Measurements from ENCODE around the gene PPHLN1.
A peak's percentile ranks its signal among the peaks of the same experiment; 100 is the strongest.
"Not testable (repeated sequence)": the region's sequence is repeated elsewhere in the genome, so short reads cannot be mapped to it uniquely, and the experiment has no call there.

The PPHLN1 gene

GRCh38 chr12:42372154-42372791 lies 46.3 kb downstream of the PPHLN1 start:
- peak; percentile 79 for DNase-seq (ENCODE audit: low spot score)

- DNase-seq (ENCODE audit: low spot score) = no peak
Observed at GRCh38 chr12:42373669-42374068, 47.7 kb downstream of the PPHLN1 start.

GRCh38 chr12:42380733-42381132 lies 54.8 kb downstream of the PPHLN1 start:
- no peak for DNase-seq (ENCODE audit: low spot score)

DNA sequence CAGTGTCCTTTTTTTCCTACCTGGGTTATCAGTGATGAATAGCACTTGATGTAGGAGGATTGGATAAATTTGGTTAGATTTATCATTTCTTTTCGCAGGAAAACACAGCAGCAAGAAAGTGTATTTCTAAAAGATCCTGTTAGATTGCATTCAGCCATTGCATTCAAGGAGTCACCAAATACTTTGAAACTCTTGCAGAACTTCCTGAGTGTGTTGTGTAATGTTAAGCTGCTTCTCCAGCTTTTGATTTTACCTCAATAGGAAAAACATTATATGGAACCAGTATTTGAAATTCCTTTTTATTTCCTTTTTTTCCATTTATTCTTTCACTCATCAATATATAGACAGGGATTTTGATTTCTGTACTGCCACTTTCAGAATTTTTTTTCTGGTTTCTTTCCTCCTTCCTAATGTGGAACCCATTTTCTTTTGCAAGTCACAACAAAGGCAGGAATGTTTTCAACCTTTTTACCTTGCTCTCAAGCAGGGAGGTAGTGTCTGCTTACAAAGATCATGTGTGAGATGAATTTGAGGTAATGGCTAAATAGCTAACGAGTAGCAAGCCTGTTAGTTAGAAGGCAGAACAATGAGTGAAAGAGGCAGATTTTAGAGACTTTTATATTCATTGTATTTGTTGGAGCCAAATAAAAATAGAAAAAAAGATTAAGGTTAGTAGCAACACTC lies 56.2 kb downstream of the PPHLN1 start:
- DNase-seq (ENCODE audit: low spot score) = no peak

DNA sequence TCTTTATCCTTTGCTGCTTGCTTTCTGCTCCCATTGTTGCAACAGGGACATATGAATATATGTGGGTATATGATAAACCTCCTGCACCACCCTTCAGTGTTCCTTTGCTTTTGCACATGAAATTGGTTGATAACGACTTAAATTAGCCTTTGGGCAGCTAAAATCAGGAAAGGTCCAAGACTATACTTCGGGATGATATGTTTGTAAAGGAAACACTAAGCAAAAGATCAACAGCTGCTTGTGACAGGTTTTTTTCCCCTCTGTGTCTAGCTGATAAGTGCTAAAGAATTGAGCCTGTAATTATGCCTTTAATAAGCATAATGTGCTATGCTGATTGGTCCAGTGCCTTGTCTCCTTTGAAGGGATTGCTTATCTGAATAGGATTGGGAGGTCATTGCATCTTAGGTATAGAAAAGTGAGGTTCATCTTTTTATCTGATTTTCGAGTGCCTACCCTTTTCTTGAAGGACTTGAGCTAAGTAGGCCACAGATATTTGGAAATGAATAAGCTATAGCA lies 59.4 kb downstream of the PPHLN1 start:
- no peak for DNase-seq (ENCODE audit: low spot score)

DNA sequence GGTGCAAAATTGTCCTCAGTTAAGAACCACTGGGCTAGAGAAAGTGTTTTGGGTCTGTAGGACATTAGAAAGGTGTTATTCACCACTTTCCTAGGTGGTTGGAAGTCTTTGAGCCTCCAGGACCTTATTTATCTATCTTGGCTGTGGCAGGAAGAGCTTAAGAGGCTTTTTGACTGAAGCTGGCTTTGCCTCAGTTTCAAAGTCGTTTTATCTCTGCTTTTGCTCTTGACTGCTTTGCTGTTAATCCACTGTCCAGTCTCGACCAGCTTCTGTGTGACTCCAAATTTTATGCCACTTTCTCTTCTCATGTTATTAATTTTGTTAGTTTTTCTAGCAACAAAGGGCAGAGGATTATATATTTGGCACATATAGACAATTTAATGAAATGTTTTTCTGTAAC lies 60.3 kb downstream of the PPHLN1 start:
- no peak for DNase-seq (ENCODE audit: low spot score)

GRCh38 chr12:42388086-42388485 lies 62.1 kb downstream of the PPHLN1 start:
- not testable (repeated sequence) for DNase-seq (ENCODE audit: low spot score)

DNA sequence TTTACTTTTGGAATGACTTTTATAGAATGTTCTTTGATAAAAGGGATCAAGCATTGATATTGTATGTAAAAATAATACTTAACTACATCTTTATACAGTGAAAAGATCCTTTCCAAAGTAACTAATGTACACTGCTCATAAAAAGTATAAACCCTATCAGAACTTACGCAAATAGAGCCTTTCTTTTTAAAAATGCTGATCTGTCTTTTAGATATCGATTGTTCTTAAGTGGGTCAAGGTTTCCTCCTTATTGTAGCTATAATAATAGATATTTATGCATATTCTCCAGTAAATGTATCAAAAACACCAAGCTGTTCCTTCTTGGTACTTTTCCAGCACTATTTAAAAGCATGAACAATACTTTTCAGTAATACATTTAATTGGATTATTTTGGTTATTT lies 68.5 kb downstream of the PPHLN1 start:
- DNase-seq (ENCODE audit: low spot score) = no peak

DNA sequence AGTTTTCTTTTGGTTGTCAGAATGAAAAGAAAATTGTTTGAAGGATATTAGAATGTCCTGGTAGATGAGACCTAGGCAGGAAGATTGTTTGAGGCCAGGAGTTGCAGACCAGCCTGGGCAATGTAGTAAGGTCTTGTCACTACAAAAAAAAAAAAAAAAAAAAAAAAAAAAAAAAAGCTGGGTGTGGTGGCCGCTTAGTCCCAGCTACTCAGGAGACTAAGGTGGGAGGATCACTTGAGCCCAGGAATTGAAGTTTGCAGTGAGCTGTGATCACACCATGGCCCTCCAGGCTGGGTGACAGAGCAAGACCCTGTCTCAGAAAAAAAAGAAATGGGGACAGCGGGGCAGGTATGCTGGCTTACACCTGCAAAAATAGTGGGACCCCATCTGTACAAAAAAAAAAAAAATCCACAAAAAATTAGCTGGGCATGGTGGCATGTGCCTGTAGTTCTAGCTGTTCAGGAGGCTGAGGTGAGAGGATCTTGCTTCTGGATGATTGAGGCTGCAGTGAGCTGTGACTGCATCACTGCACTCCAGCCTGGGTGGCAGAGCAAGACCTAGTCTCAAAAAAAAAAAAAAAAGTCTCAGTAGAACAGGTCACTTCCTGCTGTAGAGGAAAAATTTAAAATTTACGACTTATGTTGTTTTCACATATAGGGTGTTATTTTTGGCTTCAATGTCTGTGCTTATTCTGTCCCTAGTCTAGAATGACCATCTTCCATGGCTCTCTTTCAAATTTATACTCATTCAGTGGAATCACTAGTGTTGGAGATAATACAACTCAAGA lies 70.7 kb downstream of the PPHLN1 start:
- DNase-seq (ENCODE audit: low spot score) = no peak

GRCh38 chr12:42402821-42403411 lies 76.9 kb downstream of the PPHLN1 start:
- DNase-seq (ENCODE audit: low spot score) = no peak

GRCh38 chr12:42407306-42407705 lies 81.3 kb downstream of the PPHLN1 start:
- no peak for DNase-seq (ENCODE audit: low spot score)

GRCh38 chr12:42409471-42409870 lies 83.5 kb downstream of the PPHLN1 start:
- DNase-seq (ENCODE audit: low spot score) = no peak

GRCh38 chr12:42410340-42410739 lies 84.4 kb downstream of the PPHLN1 start:
- DNase-seq (ENCODE audit: low spot score) = no peak

GRCh38 chr12:42420395-42420794 lies 94.4 kb downstream of the PPHLN1 start:
- no peak for DNase-seq (ENCODE audit: low spot score)

- DNase-seq (ENCODE audit: low spot score) = peak; percentile 11
Observed at GRCh38 chr12:42421844-42422779, 96.1 kb downstream of the PPHLN1 start.

DNA sequence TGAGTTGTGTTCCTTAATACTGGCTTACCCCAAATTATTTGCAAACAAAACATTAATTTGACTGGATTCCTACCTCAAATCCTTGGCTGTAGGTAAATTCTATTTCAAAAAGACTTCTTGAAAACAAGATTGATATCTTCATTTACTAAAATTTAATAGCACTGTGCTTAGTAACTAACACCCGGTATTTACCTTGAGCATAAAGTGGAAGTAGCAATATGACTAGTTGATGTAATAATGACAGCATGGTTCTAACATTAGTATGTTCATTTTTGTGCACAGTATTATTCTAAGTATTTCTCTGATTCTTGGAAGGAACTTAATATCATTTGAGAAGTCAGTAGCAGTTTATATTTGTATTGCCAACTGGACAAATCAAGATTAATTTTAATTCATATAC lies 96.8 kb downstream of the PPHLN1 start:
- no peak for DNase-seq (ENCODE audit: low spot score)

GRCh38 chr12:42426746-42427145 lies 100.8 kb downstream of the PPHLN1 start:
- no peak for DNase-seq (ENCODE audit: low spot score)

GRCh38 chr12:42428850-42429249 lies 102.9 kb downstream of the PPHLN1 start:
- no peak for DNase-seq (ENCODE audit: low spot score)

DNA sequence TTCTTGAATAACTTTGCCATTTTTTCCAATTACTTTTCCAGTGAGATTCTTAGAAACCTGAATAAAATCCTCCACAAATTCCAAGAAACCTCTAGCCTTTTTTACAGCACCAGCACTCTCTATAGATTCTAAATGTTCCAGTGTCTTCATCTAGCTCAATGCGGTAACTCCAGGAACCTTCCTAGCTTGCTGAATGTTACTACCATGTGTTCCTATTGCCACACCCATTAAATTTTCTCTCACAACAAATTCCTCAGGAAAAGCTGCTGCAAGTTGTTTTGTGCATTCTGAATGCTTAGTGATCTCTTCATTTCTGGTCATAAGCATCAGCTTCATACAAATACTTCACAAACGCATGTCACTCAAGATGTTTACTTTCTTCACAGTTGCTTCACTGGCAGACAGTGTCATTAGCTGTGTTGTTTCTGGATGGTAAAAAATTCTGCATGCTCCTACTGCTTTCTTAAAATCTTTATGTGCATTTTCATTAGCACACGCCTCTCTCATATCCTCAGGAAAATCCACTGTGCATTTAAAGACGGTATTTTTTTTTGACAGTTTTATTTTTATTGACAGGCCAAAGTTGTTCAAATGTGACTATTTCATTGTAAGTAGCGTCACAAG lies 106.7 kb downstream of the PPHLN1 start:
- DNase-seq (ENCODE audit: low spot score) = no peak

DNA sequence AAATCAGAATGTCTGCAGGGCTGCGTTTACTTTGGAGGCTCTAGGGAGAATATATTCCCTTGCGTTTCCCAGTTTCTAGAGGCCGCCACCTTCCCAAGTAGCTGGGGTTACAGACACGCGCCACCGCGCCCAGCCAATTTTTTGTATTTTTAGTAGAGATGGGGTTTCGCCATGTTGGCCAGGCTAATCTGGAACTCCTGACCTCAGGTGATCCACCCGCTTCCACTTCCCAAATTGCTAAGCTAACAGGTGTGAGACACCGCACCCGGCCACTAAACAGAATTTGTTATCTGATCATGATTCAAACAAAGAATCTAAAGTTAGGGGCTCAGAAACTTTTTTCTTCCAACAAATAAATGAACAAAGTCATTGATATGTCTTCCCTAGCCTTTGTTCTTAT lies 114.6 kb downstream of the PPHLN1 start:
- no peak for DNase-seq (ENCODE audit: low spot score)

GRCh38 chr12:42442311-42442759 lies 116.4 kb downstream of the PPHLN1 start:
- no peak for DNase-seq (ENCODE audit: low spot score)

Data from pons (tissue), 1 donor.